HG02571 (cell line): ENCODE results near the gene EMSY.
"Not testable (repeated sequence)": the region's sequence is repeated elsewhere in the genome, so short reads cannot be mapped to it uniquely, and the experiment has no call there.

ENCODE experiments used
- ATAC-seq: cut with Tn5 transposase; IDR thresholded peaks from one replicate; pipeline ENCODE4 v1.9.1; 2021; ENCODE audit warnings: mild to moderate bottlenecking, moderate library complexity; ENCODE audit not compliant: unreplicated experiment

The EMSY gene, protein sequence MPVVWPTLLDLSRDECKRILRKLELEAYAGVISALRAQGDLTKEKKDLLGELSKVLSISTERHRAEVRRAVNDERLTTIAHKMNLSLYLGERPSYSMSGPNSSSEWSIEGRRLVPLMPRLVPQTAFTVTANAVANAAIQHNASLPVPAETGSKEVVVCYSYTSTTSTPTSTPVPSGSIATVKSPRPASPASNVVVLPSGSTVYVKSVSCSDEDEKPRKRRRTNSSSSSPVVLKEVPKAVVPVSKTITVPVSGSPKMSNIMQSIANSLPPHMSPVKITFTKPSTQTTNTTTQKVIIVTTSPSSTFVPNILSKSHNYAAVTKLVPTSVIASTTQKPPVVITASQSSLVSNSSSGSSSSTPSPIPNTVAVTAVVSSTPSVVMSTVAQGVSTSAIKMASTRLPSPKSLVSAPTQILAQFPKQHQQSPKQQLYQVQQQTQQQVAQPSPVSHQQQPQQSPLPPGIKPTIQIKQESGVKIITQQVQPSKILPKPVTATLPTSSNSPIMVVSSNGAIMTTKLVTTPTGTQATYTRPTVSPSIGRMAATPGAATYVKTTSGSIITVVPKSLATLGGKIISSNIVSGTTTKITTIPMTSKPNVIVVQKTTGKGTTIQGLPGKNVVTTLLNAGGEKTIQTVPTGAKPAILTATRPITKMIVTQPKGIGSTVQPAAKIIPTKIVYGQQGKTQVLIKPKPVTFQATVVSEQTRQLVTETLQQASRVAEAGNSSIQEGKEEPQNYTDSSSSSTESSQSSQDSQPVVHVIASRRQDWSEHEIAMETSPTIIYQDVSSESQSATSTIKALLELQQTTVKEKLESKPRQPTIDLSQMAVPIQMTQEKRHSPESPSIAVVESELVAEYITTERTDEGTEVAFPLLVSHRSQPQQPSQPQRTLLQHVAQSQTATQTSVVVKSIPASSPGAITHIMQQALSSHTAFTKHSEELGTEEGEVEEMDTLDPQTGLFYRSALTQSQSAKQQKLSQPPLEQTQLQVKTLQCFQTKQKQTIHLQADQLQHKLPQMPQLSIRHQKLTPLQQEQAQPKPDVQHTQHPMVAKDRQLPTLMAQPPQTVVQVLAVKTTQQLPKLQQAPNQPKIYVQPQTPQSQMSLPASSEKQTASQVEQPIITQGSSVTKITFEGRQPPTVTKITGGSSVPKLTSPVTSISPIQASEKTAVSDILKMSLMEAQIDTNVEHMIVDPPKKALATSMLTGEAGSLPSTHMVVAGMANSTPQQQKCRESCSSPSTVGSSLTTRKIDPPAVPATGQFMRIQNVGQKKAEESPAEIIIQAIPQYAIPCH (N-terminal part only)

DNA sequence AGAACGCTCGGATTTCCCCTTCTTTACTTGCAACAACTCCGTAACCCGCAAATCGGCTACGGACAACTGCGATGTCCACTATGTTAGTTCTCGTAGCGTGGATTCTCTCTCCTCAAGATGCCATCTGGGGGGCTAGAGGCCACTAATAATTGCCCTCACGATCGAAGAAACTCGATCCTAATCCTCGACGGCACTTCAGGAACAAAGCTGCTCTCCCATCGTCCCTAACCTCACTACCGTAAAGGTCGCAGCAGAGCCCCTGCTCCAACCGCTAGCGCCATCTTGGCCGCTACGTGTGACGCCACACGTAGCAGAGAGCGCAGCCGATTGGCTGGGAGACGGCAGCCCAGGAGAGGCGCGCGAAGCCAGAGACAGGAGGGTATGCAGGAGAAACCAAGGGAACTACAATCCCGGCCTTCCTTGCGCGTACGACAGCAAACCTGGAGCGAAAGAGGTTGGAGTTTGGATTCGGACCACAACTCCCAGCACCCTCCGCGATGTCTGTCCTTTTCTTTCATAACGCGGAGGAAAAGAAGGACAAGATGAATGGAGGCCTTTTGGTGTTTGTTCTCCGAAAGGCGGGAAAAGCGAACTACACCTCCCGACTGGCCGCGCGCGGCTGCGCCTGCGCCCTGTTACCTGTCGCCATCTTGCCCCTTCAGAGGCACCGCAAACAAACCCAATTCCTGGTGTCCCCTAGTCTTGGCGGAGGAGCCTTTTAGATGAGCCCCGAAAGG is at the start of gene EMSY:
Gene EMSY, plus strand, starts transcription at position 635 of the 737 bp plus-strand sequence. CDS start 1,921 bp downstream, outside the sequence.
- ATAC-seq, result peak; percentile 92

DNA sequence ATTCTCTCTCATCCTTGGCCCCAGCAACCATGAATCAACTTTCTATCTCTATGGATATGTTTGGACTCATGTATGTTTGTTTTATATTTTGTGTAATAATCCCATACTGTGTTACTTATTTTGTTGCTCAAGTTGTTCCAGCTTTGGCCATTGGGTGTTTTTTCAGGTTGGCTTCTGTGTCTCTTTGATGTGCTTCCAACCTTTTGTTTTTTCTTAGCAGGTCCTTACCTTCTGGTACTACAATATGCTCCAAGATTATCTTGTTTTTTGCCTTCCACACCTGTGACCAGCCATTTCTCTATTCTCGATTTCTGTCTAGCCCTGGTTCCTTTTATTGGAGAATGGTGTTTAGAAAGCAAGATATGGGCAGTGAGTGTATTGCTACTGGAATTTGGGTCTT is 49.5 kb upstream of the EMSY start:
- no peak for ATAC-seq

DNA sequence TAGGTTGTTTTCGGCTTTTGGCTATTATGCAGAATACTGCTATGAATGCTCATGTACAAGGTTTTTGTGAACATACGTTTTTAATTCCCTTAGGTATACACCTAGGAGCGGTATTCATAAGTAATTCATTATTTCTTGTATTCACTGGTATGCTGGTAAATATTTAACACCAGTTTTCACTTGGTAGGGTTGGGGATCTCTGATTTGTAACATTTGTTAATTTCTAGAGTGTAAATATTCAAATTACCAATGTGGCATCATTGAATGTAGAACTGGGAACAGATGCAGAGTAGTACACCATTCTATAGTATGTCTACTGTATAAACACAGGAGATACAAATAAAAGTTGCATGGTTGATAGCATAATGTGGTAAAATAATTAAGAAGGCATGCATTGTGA is 47.4 kb upstream of the EMSY start:
- no peak for ATAC-seq

DNA sequence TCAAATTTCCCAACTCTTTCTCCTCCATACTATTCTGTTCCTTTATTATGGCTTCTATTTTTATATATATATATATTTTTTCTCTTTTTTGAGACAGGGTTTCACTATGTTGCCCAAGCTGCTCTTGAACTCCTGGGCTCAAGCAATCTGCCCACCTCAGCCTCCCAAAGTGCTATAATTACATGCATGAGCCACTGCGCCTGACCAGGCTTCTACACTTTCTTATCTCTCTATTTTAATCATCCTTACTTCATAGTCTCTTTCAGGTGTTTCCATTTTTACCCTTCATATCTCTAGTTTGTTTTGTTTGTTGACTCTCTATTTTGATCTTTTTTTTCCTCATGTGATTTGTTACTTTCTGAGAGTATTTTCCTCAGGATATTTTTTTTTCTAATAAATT is 43.9 kb upstream of the EMSY start:
- no peak for ATAC-seq

DNA sequence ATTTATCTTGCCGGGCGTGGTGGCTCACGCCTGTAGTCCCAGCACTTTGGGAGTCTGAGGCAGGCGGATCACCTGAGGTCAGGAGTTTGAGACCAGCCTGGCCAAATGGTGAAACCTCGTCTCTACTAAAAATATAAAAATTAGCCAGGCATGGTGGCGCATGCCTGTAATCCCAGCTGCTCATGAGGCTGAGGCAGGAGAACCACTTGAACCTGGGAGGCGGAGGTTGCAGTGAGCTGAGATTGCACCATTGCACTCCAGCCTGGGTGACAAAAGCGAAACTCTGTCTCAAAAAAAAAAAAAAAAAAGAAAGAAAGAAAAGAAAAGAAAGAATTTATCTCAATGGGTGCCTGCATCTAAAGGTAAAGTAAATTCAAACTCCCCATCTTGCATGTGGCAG is 43.3 kb upstream of the EMSY start:
- not testable (repeated sequence) for ATAC-seq

DNA sequence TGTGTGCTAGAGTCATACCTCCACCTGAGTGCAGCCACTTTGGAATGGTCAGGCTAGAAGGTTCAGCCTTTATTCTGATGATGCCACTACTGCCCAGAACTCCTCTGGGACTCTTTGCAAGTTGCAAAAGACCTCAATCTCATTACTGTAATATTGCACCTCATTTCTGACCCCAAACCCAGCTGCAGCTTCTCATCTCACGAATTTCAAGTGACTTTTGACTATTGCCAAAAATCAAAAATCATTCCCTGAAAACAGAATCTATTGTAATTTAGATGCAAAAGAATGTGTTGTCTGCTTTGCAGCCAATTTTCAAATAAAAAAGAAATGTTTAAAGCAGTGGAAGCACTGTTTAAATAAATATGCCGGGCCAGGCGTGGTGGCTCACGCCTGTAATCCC is 38.5 kb upstream of the EMSY start:
- ATAC-seq, result no peak

DNA sequence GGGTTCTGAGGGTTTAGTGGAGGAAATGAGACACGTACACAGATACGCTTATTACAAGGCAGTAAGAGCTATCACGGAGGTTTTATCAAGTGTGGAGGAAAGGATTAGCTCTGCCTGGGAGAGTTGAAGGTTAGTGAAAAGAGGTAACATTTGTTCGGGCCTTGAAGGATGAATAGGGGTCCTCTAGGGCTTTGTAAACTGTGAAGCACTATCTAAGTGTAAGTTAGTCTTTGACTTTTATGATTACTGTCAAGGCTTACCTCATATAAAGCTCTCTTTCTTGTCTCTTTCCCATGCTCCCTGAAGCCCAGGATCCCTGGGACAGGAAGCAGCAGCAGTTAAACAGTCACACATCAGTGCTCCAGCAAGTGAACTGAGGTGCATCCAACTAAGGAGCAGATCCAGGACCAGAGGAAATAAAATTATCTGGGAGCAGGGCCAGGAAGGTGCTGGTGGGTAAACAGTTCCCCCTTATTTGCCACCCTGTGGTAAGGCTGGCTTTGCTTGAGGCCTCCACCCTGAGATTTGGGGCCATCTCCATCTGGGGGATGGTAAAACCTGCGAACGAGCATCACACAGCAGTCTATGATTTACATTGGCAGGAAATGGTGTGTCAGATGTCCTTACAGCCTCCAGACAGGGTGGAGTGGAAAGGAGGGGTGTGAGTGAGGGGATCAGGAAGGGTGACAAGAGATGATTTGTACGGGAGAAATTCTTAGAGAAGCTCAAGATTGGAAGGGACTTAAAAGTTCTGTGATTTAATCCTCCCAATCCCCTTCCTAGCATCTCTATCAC is 36.5 kb upstream of the EMSY start:
- ATAC-seq, result no peak

DNA sequence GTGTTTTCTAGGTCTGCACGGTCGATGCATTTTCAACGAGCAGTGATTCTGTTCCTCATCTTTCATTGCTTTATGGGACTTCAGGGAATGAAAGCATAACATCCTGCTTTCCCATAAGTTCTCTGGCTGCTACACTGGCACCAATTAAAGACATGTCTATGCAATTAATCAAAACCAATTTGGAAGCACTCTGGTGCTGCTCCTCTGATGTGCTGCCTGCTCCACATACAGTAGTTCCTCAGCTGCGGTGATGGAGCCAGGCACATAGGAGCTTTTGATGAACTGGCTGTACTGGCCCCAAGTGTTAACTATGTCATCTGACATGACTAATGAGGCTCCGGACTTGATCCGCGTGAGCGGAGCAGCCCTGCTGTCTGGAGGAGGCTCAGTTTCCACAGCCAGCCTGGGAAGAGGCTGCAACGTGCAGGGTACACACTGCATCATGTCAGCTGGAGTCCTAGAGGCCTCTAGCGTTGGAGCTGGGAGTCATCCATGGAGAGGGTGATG is 33.9 kb upstream of the EMSY start:
- no peak for ATAC-seq

DNA sequence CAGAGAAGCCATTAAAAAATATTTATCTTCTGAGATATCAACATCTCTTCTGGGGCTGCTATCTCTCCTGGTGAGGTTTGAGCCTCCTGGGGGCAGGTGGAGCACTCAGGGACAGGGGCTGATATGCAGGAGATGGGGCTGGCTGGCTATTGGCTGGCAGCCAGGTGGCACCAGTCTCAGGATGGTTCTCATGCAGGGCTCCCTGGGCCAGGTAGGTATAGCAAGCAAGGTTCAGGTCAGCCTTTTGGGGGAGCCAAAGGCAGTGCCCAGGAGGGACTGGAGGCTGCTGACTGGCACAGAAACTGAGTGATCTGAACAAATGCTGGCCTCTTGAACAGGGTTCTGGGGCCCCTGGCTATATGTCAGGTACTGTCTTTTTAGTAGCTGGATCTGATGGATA is 29.7 kb upstream of the EMSY start:
- ATAC-seq, result no peak

DNA sequence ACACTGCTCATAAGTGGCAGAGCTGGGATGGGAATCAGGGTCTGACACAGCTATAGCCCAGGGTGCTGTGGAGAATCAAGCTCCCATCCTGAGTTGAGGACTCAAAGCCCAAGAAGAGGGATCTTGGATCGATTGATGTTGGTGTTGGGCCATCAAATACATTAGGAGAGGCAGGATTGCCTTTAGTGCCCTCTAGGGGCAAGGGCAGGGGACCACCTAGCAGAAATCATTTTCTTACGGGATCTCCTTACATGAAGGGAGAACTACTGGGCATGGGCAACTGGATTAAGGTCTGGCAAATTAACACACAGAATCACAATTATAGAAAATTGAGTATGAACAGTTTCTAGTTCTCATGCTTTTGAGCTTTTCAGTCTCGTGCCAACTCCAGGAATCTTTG is 24.9 kb upstream of the EMSY start:
- ATAC-seq, result no peak

DNA sequence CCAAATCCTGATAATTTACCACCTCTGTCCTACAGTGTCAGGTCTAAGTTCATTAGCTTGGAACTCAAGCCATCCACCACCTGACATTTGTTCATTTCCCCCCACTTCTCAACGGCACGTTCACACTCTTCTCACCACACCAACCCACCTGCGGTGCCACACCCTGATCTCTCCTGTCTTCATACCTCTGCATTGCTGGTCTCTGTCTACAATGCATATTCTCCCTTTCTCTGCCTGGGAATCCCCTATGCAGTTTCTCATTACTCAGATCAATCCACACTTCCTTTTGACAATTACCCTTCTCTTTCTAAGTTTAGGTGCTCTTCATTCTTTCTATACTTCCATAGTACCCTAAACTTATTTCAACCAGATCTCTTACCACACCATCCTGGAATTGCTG is 20.4 kb upstream of the EMSY start:
- ATAC-seq, result no peak

DNA sequence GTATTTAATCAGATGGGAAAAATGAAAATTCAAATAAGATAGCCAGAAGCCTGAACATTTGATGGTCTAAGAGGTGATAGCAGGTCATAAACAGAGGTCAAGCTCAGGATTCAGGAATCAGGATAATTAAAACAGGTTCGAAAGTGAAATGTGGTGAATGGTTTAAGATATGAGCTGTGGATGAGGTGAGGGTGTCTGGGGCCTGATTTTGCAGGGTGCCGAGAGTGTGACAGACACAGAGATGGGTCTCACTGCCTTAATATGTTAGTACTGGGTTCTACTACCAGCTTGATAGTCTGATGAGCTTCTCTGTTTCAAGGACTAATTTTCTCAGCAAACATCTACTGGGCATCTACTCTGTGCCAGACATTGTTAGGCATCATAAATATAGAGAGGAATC is 19.9 kb upstream of the EMSY start:
- no peak for ATAC-seq

DNA sequence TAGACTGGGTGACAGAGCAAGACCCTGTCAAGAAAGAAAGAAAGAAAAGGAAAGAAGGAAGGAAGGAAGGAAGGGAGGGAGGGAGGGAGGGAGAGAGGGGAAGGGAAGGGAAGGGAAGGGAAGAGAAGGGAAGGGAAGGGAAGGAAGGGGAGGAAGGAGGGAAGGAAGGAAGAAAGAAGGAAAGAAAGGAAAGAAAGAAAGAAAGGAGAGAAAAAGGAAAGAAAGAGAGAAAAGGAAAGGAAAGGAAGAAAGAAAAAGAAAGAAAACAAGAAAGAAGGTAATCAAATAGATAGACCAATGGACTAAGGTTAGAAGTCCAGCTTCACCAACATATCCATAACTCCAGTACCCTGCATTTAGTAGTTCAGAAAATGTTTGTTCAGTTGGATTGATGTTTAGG is 18.2 kb upstream of the EMSY start:
- no peak for ATAC-seq

DNA sequence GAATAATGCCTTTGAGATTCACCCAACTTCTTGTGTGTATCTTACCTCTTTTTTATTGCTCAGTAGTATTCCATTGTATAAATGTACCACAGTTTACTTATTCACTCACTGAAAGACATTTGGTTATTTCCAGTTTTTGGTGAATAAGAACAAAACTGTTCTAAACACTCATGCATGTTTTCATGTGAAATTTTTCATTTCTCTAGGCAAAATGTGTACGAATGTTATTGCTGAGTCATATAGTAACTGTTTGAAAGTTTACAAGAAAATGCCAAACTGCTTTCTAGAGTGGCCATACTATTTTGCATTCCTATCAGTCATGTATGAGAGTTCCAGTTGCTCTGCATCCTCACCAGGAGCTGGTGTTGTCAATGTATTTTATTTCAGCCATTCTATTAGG is 8.8 kb upstream of the EMSY start:
- ATAC-seq, result no peak

DNA sequence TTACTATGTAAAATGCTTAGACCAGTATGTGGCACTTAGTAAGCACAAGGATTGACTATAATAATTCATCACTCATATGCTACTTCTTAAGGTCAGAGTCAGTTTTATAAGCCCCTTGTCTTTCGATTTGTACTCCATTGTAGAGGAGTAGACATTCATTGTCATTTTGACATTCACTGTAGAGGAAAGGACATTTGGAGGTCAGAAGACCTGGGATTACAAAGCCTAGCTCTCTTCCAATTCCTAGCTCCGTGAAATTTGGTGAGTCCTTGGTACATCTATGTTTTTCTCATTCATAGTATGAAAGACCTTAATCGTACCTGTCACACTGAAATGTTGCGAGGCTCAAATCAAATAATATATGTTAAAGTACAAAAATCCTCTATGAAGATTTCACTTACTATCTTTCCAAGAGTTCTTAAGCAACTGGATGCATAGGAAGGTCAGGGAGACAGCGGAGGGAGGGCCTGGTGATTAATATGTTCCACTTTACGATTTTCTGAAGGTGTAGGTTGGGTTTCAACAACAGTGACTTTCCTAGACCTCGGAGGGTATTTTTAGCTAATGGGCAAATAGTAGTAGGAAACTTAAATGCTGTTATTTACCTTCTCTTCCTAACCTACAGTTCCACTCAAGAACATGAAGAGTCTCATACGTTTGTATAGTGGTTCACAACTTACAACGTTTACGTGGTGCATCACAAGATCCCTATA is 1.4 kb upstream of the EMSY start:
- no peak for ATAC-seq

DNA sequence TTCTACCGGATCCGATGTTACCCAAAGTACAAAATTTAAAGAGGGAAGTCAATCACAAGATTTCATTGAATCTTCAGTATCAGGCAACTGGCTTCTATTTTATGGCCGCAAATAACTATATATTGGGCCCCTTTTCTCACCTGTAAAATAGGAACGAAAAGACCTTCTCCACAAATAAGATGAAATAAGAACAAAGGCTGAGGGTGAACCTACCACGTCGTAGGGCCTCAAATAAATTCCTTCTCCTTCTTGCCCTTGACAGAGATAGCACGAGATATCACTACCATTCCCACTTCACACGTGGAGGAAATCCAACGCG is 794 bp upstream of the EMSY start:
- ATAC-seq, result no peak

DNA sequence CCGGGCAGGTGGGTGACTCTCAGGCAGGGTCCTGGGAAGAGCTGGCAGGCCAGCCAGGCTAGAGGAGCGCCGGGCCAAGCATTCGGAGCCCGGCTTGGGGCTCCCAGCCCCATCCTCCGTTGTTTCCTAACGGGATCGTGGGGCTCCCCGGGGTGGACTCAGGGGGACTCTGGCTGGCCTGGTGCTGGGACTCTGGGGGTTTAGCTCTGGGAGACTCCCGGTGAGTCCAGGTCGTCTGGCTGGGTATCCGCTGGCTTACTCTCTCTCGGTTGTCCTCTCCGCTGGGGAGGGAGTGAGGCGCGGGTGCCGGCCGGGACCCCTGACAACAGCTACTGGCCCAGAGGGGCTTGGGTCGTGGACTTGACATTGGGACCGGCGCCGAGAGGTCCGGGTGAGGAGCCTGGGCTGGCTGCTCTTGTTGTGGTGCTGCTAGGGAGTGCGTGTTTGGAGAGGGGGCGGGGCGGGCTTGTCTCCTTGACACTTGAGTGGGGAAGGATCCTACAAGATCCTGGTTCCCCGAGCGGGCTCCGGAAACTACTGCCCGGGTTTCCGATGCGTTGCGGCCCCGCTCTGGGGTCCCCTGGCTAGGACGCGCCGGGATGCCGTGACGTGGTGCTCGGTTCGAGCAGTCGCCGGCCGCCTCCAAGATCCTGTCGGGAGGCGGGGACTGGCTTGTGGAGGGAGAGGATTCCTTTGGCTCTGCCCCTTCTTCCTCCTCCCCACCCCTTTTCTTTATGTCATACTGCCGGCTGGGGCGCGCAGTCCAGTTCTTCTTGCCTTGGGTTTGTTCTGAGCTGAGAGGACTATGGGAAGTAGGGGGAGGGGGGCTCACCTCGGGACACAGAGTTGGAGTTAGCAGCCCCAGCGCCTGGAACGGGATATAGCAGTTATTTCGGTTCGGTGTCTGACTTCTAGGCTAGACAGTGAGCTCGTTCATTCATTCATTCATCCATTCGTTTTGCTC is 585 bp downstream of the EMSY start:
- peak; percentile 26 for ATAC-seq

DNA sequence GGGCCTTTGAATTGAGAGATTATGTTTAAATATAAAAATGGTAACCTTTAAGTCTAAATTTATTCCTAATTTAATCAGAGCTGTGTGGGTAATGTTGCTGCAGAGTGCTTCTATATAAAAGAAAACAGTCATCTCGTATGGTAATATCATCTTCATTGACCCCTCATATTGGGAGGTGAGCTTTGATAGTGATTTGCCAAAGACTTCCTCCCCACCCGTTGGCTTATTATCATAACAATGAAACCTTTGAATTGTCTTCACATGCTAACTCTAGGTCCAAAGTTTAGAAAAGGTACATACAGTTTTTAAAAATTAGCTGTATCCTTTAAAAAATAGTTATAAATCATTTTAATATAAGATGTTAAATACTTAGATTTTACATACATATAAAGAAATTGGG is 3.7 kb downstream of the EMSY start:
- no peak for ATAC-seq
